GM19324 (cell line): ENCODE data around the gene FAM131A.
A peak's percentile ranks its signal among the peaks of the same experiment; 100 is the strongest.

Experiments
- ATAC-seq: cut with Tn5 transposase; IDR thresholded peaks from one replicate; pipeline ENCODE4 v1.9.1; 2021; ENCODE audit warnings: mild to moderate bottlenecking, moderate library complexity; ENCODE audit not compliant: unreplicated experiment, low FRiP score

Gene FAM131A

GRCh38 chr3:184315871-184316661, 21.3 kb upstream of the FAM131A start:
- no peak for ATAC-seq

DNA sequence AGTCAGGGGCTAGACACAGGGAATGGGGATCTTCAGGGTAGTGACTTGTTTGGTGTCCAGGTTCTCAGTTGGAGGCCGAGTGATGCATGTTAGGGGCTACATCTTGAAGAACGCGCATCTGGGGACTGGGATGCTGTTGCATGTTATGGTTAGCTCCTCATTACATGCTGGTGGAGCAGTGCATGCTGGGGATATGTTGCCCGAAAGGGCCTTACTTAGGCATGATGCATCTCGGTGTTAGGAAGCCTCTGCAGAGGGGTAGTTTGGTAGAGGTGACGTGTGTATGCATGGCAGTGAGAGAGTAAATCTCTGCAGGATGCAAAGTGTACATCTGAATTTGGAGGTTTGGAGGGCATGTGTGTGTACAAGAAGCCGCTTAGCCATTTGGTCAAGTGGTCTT, 20.6 kb upstream of the FAM131A start:
- ATAC-seq, result no peak

DNA sequence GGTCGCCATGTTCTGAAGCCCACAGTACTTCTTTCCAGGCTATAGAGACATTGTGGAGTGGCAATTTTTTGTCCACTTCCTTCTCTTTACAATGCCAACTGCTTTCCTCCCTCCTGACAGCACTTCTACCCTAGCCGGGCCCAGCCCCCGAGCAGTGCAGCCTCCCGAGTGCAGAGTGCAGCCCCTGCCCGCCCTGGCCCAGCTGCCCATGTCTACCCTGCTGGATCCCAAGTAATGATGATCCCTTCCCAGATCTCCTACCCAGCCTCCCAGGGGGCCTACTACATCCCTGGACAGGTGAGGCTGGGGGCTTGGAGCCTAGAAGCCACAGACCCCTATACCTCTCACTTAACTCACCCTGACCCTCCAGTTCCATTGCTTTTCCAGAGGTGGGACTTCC, 20.2 kb upstream of the FAM131A start:
- ATAC-seq, result no peak

GRCh38 chr3:184320104-184320445, 17.3 kb upstream of the FAM131A start:
- no peak for ATAC-seq

DNA sequence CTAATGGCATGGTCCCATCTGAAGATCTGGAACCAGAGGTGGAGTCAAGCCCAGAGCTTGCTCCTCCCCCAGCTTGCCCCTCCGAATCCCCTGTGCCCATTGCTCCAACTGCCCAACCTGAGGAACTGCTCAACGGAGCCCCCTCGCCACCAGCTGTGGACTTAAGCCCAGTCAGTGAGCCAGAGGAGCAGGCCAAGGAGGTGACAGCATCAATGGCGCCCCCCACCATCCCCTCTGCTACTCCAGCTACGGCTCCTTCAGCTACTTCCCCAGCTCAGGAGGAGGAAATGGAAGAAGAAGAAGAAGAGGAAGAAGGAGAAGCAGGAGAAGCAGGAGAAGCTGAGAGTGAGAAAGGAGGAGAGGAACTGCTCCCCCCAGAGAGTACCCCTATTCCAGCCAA, 15.7 kb upstream of the FAM131A start:
- no peak for ATAC-seq

DNA sequence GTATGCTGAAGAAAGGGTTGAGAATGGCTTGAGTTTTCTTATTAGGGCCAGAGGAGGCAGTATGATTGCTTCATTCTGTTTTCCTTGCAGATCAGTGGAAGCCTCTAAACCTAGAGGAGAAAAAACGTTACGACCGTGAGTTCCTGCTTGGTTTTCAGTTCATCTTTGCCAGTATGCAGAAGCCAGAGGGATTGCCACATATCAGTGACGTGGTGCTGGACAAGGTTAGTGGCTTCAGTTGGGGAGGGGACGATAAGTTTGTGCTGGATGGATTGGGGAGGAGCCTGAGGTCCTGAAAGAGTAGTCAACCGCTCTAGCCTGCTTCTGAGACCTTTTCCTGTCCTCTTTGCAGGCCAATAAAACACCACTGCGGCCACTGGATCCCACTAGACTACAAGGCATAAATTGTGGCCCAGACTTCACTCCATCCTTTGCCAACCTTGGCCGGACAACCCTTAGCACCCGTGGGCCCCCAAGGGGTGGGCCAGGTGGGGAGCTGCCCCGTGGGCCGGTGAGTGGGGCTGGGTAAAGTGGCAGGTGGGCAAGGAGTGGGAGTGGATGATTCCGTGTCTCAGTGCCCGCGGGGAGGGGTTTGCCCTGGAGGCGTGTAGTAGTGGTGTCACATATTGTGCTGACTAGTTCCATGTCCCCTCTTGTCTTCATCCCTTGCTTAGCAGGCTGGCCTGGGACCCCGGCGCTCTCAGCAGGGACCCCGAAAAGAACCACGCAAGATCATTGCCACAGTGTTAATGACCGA, 14.5 kb upstream of the FAM131A start:
- ATAC-seq, result no peak

DNA sequence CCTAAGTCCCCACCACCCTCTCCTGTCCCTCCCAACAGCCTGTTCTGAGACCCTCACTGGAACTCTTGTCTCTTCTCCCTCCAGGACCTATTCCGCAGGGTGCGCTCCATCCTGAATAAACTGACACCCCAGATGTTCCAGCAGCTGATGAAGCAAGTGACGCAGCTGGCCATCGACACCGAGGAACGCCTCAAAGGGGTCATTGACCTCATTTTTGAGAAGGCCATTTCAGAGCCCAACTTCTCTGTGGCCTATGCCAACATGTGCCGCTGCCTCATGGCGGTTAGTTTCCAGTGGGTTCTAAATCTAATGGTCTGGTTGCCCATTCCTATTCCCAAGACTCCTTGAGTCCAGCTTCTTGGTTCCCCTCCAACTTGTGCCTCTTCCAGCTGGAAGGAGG, 13.7 kb upstream of the FAM131A start:
- ATAC-seq, result no peak

DNA sequence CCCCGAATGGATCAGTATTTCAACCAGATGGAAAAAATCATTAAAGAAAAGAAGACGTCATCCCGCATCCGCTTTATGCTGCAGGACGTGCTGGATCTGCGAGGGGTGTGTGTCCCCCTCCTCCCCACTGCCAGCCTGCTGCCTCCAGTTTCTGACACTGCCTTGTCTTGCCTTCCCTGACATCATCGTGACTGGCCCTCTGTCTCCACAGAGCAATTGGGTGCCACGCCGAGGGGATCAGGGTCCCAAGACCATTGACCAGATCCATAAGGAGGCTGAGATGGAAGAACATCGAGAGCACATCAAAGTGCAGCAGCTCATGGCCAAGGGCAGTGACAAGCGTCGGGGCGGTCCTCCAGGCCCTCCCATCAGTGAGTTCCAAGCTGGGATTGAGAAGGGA, 12.1 kb upstream of the FAM131A start:
- no peak for ATAC-seq

GRCh38 chr3:184325715-184326369, 11.6 kb upstream of the FAM131A start:
- ATAC-seq, result no peak

- no peak for ATAC-seq
Observed at GRCh38 chr3:184327171-184327570, 10.2 kb upstream of the FAM131A start.

GRCh38 chr3:184328516-184328915, 8.9 kb upstream of the FAM131A start:
- no peak for ATAC-seq

DNA sequence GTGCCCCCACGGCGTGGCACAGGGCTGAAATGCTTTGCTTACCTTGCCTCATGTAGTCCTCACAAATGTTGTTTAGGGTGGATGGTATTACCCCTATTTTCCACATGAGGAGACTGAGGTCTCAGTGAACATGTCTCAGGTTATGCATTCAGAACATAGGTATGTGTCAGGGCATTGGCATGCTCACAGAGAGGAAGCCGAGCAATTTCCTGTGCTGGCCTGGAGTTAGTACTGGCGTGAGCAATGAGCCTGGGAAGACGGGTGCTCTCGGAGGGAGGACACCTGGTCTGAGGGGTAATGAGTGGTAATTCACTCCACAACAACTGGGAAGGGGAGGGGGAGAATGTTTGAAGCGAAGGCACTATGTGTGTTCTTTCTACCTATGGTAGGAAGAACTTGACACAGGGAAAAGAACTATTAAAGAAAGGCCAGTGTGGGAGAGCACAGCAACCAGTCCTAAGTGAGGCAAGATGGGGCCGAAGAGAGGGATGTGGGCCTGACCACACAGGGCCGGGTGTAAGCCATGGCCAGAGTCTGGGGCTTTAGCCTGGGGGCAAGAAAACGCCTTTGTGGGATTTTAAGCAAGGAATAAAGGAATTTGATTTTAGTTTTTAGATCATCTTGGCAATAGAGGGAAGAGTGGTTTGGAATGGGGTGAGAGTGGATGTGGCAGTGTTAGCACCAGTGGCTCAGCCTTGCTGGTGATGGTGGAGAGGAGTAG, 4.9 kb upstream of the FAM131A start:
- ATAC-seq, result no peak

GRCh38 chr3:184333190-184333589, 4.2 kb upstream of the FAM131A start:
- no peak for ATAC-seq

GRCh38 chr3:184333700-184334099, 3.7 kb upstream of the FAM131A start:
- no peak for ATAC-seq

GRCh38 chr3:184334470-184335158, 2.8 kb upstream of the FAM131A start:
- ATAC-seq, result no peak

DNA sequence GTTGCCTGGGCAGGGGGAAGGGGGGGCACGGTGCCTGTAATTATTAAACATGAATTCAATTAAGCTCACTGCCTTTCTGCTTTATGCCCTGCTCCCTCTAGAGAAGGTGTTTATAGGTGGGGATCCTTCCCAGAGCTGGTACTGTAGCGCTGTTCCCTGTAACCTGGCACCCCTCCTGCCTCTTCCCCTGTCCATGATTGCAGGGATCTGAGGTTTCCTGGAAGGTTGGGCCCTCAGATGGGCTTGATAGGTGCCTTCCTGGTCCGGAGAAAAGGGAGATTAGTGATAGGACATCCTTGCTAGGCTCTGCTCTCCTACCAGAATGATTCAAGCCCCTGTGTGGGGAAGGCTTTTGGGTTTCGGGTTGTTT, 2.1 kb upstream of the FAM131A start:
- ATAC-seq, result no peak

GRCh38 chr3:184335661-184336546, 1.5 kb upstream of the FAM131A start:
- ATAC-seq, result peak; percentile 85

GRCh38 chr3:184336547-184337398, 627 bp upstream of the FAM131A start:
- ATAC-seq, result no peak

GRCh38 chr3:184337981-184338380, 581 bp downstream of the FAM131A start:
- ATAC-seq, result no peak
